ENCODE results near the gene DPF3. TPM values are rescaled to one million over a fixed set of nuclear protein-coding genes. Genes with fewer than 3 reads are reported as not detected.

DPF3 gene
- total and polyA plus RNA-seq, 2 donors from 2014 or later = 2.3 to 2.8 TPM

DNA sequence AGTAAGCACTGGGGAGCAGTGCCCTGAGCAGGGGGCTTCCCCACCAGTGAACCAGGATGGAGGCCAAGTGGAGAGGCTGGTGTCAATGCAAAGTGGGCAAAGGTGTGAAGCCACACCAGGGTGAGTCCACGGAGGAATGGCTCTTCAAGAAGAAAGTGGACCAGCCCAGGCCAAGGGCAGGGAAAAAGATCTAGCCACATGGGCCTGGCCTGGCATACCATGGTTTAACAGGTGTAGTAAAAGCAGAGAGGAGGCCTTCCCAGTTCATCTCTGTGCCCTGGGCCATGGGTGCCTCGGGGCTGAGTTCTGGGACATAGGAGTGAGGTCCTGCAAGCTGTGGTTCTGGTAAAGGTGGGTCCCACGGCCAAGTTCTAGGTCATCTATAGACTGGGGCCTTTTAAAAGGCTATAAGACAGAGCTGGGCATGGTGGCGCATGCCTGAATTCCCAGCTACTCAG, 153.4 kb downstream of the DPF3 start:
- Histone ChIP-seq H3K4me1 (ENCODE audit: control insufficient read depth in 2 of 3, insufficient read depth in 2 of 3, low read depth in 1 of 3, low read length in 3 of 3) (no peaks in the 10 kb centered on the region), H3K36me3 (ENCODE audit: control insufficient read depth in 2 of 3, insufficient read depth in 3 of 3, low read length in 3 of 3) (no peaks in the 10 kb centered on the region), H3K27ac (ENCODE audit: low read depth in 2 of 2, low read length in 2 of 2) (no peak overlapping the region), H3K27me3 (ENCODE audit: control insufficient read depth, insufficient read depth, low read length) (no peaks in the 10 kb centered on the region), H3K9me3 (ENCODE audit: control insufficient read depth in 2 of 3, insufficient read depth in 1 of 3, low read length in 3 of 3) (no peaks in the 10 kb centered on the region), H3K9ac (ENCODE audit: low read length in 3 of 3) (no peak overlapping the region), H3K4me3 (ENCODE audit: low read length in 3 of 3) (no peak overlapping the region)
- DNase-seq (peak in 1 of 5 donors; percentile 16), FAIRE-seq (no peak)
- intact Hi-C loops (cut with DNase I) = no loop called here
- TF ChIP-seq, protein P1, sequence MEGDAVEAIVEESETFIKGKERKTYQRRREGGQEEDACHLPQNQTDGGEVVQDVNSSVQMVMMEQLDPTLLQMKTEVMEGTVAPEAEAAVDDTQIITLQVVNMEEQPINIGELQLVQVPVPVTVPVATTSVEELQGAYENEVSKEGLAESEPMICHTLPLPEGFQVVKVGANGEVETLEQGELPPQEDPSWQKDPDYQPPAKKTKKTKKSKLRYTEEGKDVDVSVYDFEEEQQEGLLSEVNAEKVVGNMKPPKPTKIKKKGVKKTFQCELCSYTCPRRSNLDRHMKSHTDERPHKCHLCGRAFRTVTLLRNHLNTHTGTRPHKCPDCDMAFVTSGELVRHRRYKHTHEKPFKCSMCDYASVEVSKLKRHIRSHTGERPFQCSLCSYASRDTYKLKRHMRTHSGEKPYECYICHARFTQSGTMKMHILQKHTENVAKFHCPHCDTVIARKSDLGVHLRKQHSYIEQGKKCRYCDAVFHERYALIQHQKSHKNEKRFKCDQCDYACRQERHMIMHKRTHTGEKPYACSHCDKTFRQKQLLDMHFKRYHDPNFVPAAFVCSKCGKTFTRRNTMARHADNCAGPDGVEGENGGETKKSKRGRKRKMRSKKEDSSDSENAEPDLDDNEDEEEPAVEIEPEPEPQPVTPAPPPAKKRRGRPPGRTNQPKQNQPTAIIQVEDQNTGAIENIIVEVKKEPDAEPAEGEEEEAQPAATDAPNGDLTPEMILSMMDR (IDR thresholded peaks at IDR 0.05; ENCODE audit: borderline replicate concordance, extremely low read depth, insufficient read depth) = no peak

DNA sequence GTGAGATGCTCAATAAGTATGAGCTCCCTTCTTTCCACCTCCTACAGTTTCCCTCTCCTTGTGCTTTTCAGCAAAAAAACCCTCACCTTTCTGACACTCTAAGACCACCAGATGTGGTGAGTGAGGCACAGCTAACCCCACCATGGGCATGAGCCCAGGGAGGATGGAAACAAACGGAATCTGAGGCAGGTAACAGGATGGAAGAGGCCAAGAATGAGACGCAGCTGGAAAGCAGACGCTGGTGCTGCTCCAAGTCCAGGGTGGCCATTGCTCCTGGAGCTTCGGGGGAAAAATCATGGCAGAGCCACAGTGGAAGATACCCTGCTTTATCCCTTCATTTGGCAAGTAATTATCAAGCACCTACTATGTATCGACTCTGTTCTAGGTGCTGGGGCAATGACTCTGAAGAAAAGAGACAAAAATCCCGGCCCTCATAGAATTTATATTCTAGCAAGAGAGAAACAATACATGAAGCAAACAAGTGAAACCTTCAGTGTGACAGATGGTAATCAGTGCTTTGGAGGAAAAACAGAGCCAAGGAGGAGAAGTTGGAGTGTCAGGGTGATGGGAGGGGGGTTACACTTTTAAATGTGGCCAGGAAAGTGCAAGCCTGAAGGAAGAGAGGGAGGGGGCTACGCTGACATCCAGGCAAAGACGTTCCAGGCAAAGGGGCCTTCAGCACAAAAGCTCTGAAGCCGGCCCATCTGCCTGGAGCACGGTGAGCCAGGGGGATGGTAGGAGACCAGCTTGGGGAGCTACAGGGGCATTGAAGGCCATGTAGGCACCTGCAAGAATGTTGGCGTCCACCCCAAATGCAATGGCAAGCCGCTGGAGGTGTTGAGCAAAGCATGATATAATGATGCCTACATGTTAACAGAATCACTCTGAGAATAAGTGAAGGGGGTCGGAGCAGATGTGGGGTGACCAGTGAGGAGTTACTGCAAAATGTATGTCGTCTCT, 154.2 kb downstream of the DPF3 start:
- no peak overlapping the region for H3K4me3 ChIP-seq (ENCODE audit: low read length in 3 of 3)
- TF ChIP-seq, protein P1 (IDR thresholded peaks at IDR 0.05; ENCODE audit: borderline replicate concordance, extremely low read depth, insufficient read depth) = no peak
- intact Hi-C loops (cut with DNase I) = no loop called here
- H3K9me3 ChIP-seq (ENCODE audit: control insufficient read depth in 2 of 3, insufficient read depth in 1 of 3, low read length in 3 of 3) = no peaks in the 10 kb centered on the region
- DNase-seq = peak in 2 of 5 donors; percentile 5 to 16
- FAIRE-seq = no peak
- no peaks in the 10 kb centered on the region for H3K36me3 ChIP-seq (ENCODE audit: control insufficient read depth in 2 of 3, insufficient read depth in 3 of 3, low read length in 3 of 3)
- H3K9ac ChIP-seq (ENCODE audit: low read length in 3 of 3) = no peak overlapping the region
- H3K4me1 ChIP-seq (ENCODE audit: control insufficient read depth in 2 of 3, insufficient read depth in 2 of 3, low read depth in 1 of 3, low read length in 3 of 3) = no peaks in the 10 kb centered on the region
- no peaks in the 10 kb centered on the region for H3K27me3 ChIP-seq (ENCODE audit: control insufficient read depth, insufficient read depth, low read length)
- no peak overlapping the region for H3K27ac ChIP-seq (ENCODE audit: low read depth in 2 of 2, low read length in 2 of 2)

DNA sequence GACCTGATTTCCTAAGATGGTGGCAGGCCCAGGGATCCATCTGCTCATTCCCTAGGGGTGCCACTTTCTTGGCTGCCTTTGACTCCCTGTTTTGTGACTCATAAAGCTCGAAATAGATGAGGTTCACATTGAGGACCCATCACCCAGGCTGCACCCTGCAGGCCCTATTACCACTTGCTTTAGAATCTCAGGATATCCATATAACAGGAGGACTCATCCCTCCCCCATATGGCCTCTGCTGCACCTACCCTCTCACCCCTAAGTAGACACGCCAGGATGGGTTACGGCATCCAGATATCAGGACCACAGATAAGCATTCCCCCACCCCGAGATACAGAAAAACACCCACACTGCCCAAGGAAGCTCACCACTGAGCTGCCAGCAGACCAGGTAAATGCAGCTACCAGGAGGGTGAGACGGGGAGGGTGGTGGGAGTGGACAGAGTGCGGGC, 155.7 kb downstream of the DPF3 start:
- TF ChIP-seq, protein P1 (IDR thresholded peaks at IDR 0.05; ENCODE audit: borderline replicate concordance, extremely low read depth, insufficient read depth) = no peak
- Histone ChIP-seq H3K4me1 (ENCODE audit: control insufficient read depth in 2 of 3, insufficient read depth in 2 of 3, low read depth in 1 of 3, low read length in 3 of 3) (no peaks in the 10 kb centered on the region), H3K27me3 (ENCODE audit: control insufficient read depth, insufficient read depth, low read length) (no peaks in the 10 kb centered on the region), H3K9ac (ENCODE audit: low read length in 3 of 3) (no peak overlapping the region), H3K36me3 (ENCODE audit: control insufficient read depth in 2 of 3, insufficient read depth in 3 of 3, low read length in 3 of 3) (no peaks in the 10 kb centered on the region), H3K9me3 (ENCODE audit: control insufficient read depth in 2 of 3, insufficient read depth in 1 of 3, low read length in 3 of 3) (no peaks in the 10 kb centered on the region), H3K4me3 (ENCODE audit: low read length in 3 of 3) (no peak overlapping the region), H3K27ac (ENCODE audit: low read depth in 2 of 2, low read length in 2 of 2) (no peak overlapping the region)
- FAIRE-seq = no peak
- peak in 2 of 5 donors; percentile 5 to 20 for DNase-seq
- intact Hi-C loops (cut with DNase I) = no loop called here
